Uterus (tissue), 4 donors: ENCODE measurements around the gene BPGM. TPM values are rescaled to one million over a fixed set of nuclear protein-coding genes. Genes with fewer than 3 reads are reported as not detected.

Experiments used
- DNase-seq, 2 donors: peaks; one replicate each; pipeline ENCODE4 v3.0.0-alpha.2; 2019 to 2020
- H3K27ac ChIP-seq, 2 donors: fragments of 200-600 bp; sonication (generic); 1 replicate in 1 of 2; 2 replicates in 1 of 2; pipeline ENCODE4 v1.5.1; 2016 to 2018
- H3K27me3 ChIP-seq, 2 donors: fragments of 200-600 bp; sonication (generic); one replicate each; pipeline ENCODE4 v1.5.1; 2018 to 2019; ENCODE audit warnings: control low read depth in 1 of 2
- H3K36me3 ChIP-seq, 2 donors: fragments of 200-600 bp; sonication (generic); one replicate each; pipeline ENCODE4 v1.5.1; 2019; ENCODE audit warnings: control low read depth in 1 of 2
- H3K4me1 ChIP-seq, 2 donors: fragments of 200-600 bp; sonication (generic); one replicate each; pipeline ENCODE4 v1.5.1; 2018 to 2019; ENCODE audit warnings: control low read depth in 1 of 2
- H3K4me3 ChIP-seq, 2 donors: fragments of 200-600 bp; sonication (generic); 1 replicate in 1 of 2; 2 replicates in 1 of 2; pipeline ENCODE4 v1.5.1; 2018 to 2019; ENCODE audit warnings: mild to moderate bottlenecking in 1 of 2
- H3K9me3 ChIP-seq, 2 donors: fragments of 200-600 bp; sonication (generic); one replicate each; pipeline ENCODE4 v1.5.1; 2019; ENCODE audit warnings: control low read depth in 1 of 2
- POLR2A ChIP-seq, 2 donors: fragments of 450-650 bp; IDR thresholded peaks; one replicate each; pipeline ENCODE4 v1.6.1; 2016; ENCODE audit warnings: antibody characterized with exemption in 2 of 2, mild to moderate bottlenecking in 1 of 2, moderate library complexity in 1 of 2
- intact Hi-C: fragments of 100-400 bp; cut with DNase I; formaldehyde crosslinking; loops from one replicate; pipeline ENCODE4 v1.15.1; 2023; ENCODE audit warnings: low total_unique reads
- total RNA-seq, 4 donors: library from RNA; depleted of rRNA in 3 of 4; stranded (reverse); fragments of >200 nt in 3 of 4; gene quantifications; one replicate each; pipeline versions ENCODE4 v1.1.0 to v1.2.4, GENCODE V29; 2014 to 2023
- TF ChIP-seq, protein P1 (sequence below), 4 experiments: fragments of 200-600 bp in 2 of 4; fragments of 450-650 bp in 2 of 4; sonication (generic) in 2 of 4; IDR thresholded peaks; one replicate each; pipeline ENCODE4 v1.5.1; 2016 to 2019; ENCODE audit warnings: antibody characterized with exemption in 4 of 4, mild to moderate bottlenecking in 2 of 4, moderate library complexity in 1 of 4
- donor health status: DM: yes; HTN: yes; CAD: no.

BPGM gene
- total RNA-seq, 4 donors from 2014 or later: 11.0 to 57.4 (median 15.0) TPM

DNA sequence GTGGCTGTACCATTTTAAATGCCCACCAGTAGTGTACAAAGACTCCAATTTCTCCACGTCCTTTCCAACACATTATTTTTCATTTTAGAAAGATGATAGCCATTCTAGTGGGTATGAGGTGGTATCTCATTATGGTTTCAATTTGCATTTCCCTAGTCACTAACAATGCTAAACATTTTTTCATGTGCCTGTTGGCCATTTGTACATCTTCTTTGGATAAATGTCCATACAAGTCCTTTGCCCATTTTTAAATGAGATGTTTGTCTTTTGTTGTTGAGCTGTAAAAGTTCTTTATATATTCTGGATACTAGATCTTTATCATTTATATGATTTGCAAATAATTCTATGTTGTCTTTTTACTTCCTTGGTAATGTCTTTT is 18.9 kb upstream of the BPGM start:
- no peak overlapping the region for H3K4me3 ChIP-seq
- H3K27me3 ChIP-seq: peaks cover 0 to 5% of the 10 kb centered on the region in 2 donors
- no peak for DNase-seq
- H3K27ac ChIP-seq: no peak overlapping the region
- intact Hi-C loops: no loop called here
- TF ChIP-seq, protein P1, sequence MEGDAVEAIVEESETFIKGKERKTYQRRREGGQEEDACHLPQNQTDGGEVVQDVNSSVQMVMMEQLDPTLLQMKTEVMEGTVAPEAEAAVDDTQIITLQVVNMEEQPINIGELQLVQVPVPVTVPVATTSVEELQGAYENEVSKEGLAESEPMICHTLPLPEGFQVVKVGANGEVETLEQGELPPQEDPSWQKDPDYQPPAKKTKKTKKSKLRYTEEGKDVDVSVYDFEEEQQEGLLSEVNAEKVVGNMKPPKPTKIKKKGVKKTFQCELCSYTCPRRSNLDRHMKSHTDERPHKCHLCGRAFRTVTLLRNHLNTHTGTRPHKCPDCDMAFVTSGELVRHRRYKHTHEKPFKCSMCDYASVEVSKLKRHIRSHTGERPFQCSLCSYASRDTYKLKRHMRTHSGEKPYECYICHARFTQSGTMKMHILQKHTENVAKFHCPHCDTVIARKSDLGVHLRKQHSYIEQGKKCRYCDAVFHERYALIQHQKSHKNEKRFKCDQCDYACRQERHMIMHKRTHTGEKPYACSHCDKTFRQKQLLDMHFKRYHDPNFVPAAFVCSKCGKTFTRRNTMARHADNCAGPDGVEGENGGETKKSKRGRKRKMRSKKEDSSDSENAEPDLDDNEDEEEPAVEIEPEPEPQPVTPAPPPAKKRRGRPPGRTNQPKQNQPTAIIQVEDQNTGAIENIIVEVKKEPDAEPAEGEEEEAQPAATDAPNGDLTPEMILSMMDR (IDR thresholded peaks at IDR 0.05): no peak
- TF ChIP-seq POLR2A (IDR thresholded peaks at IDR 0.05): no peak
- no peaks in the 10 kb centered on the region for H3K9me3 ChIP-seq
- H3K36me3 ChIP-seq: peaks cover 0 to 4% of the 10 kb centered on the region in 2 donors
- no peaks in the 10 kb centered on the region for H3K4me1 ChIP-seq

DNA sequence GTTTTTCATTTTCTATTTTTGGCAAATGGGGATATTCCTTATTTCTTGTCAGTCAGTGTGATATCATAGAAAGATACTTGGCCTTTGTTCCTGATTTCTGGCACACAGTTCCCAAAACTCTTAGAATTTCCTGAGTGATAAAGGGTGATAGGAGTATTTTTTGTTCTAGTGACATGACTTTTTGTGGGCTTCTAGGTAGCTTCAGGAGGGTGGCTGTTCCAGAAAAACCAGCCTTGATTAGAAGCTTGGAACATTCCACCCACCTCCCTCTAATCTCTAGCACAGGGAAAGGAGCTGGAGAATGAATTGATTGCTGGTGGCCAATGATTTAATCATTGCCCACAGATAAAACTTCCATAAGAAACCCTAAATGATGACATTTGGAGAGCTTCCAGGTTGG is 17.2 kb upstream of the BPGM start:
- H3K4me3 ChIP-seq: no peak overlapping the region
- intact Hi-C loops: no loop called here
- H3K36me3 ChIP-seq: peaks cover 0 to 4% of the 10 kb centered on the region in 2 donors
- no peak overlapping the region for H3K27ac ChIP-seq
- DNase-seq: no peak
- TF ChIP-seq, protein P1 (IDR thresholded peaks at IDR 0.05): no peak
- TF ChIP-seq POLR2A (IDR thresholded peaks at IDR 0.05): no peak
- no peaks in the 10 kb centered on the region for H3K9me3 ChIP-seq
- no peaks in the 10 kb centered on the region for H3K4me1 ChIP-seq
- H3K27me3 ChIP-seq: peaks cover 0 to 5% of the 10 kb centered on the region in 2 donors

DNA sequence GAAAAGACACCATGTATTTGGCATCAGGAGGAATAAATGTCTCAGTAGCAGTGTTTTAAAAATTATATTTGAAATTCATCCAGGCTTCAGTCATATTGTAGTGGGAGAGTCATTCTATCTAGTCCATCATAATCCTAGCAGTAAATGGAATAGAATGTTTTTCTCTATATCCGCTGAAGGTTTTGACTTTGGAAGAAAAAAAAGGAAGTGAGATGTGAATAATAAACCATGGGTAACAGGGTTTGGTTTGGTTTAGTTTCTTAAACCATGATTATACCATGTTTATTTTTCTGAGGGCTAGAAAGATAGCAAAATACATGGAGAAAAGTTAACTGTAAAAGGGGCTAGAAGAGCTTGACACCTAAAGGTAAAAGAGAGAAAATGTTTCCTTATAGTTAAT is 16.4 kb upstream of the BPGM start:
- Histone ChIP-seq H3K4me3 (no peak overlapping the region), H3K36me3 (peaks cover 0 to 4% of the 10 kb centered on the region in 2 donors), H3K27ac (no peak overlapping the region), H3K4me1 (no peaks in the 10 kb centered on the region), H3K27me3 (peaks cover 0 to 5% of the 10 kb centered on the region in 2 donors), H3K9me3 (no peaks in the 10 kb centered on the region)
- no peak for DNase-seq
- TF ChIP-seq POLR2A (IDR thresholded peaks at IDR 0.05): no peak
- TF ChIP-seq, protein P1 (IDR thresholded peaks at IDR 0.05): no peak
- intact Hi-C loops: no loop called here

DNA sequence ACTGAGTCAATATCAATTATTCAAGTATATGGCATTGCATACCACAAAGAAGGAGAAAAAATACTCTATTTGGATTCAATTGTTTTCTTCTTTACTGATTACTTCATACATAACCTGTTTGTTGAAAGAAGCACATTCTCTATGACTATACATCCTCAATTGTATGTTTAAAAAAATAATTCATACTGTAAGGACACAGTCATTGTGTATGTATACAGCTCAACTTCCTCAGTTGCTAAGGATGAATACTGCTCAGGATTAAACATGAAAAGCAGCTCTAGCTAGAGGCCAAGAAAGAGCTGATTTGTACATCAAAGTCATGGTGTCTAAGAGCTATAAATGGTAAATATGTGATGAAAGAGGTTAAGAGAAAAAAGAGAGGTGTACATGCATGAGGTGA is 15.8 kb upstream of the BPGM start:
- H3K36me3 ChIP-seq: peaks cover 0 to 4% of the 10 kb centered on the region in 2 donors
- intact Hi-C loops: no loop called here
- no peak overlapping the region for H3K4me3 ChIP-seq
- no peak for TF ChIP-seq POLR2A (IDR thresholded peaks at IDR 0.05)
- TF ChIP-seq, protein P1 (IDR thresholded peaks at IDR 0.05): no peak
- no peak for DNase-seq
- no peak overlapping the region for H3K27ac ChIP-seq
- no peaks in the 10 kb centered on the region for H3K9me3 ChIP-seq
- H3K4me1 ChIP-seq: no peaks in the 10 kb centered on the region
- H3K27me3 ChIP-seq: peaks cover 0 to 5% of the 10 kb centered on the region in 2 donors

DNA sequence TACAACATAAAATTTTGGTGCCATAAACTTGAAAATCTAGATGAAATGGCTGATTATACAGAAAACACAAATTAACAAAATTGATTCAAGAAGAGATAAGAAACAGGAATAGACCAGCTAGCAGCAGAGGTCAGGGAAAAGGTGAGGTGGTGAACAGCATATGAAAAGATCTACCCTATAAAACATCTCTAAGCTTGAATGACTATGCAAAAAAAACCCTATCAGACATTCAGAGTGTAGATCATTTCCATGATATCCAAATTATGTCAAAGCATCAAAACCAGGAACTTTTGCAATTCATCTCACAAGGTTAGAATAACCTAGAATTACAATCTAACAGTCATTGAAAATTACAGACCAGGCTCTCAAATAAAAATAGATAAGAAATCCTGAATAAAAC is 14.6 kb upstream of the BPGM start:
- intact Hi-C loops: no loop called here
- no peak for DNase-seq
- peaks cover 0 to 4% of the 10 kb centered on the region in 2 donors for H3K36me3 ChIP-seq
- no peaks in the 10 kb centered on the region for H3K4me1 ChIP-seq
- H3K27ac ChIP-seq: no peak overlapping the region
- no peaks in the 10 kb centered on the region for H3K9me3 ChIP-seq
- no peak for TF ChIP-seq POLR2A (IDR thresholded peaks at IDR 0.05)
- TF ChIP-seq, protein P1 (IDR thresholded peaks at IDR 0.05): no peak
- H3K4me3 ChIP-seq: no peak overlapping the region
- peaks cover 0 to 5% of the 10 kb centered on the region in 2 donors for H3K27me3 ChIP-seq
